NCI-H146 treated with DMSO at 0.1 percent for 48 hours (cell line): ENCODE measurements around the gene FARS2.

Source experiments
- DNase-seq: peaks from one replicate; lab custom pipeline; 2025; ENCODE audit not compliant: unreplicated experiment; lab: John Stamatoyannopoulos, UW

FARS2 gene

GRCh38 chr6:5710936-5711335, 449.6 kb downstream of the FARS2 start:
- no peak for DNase-seq

DNA sequence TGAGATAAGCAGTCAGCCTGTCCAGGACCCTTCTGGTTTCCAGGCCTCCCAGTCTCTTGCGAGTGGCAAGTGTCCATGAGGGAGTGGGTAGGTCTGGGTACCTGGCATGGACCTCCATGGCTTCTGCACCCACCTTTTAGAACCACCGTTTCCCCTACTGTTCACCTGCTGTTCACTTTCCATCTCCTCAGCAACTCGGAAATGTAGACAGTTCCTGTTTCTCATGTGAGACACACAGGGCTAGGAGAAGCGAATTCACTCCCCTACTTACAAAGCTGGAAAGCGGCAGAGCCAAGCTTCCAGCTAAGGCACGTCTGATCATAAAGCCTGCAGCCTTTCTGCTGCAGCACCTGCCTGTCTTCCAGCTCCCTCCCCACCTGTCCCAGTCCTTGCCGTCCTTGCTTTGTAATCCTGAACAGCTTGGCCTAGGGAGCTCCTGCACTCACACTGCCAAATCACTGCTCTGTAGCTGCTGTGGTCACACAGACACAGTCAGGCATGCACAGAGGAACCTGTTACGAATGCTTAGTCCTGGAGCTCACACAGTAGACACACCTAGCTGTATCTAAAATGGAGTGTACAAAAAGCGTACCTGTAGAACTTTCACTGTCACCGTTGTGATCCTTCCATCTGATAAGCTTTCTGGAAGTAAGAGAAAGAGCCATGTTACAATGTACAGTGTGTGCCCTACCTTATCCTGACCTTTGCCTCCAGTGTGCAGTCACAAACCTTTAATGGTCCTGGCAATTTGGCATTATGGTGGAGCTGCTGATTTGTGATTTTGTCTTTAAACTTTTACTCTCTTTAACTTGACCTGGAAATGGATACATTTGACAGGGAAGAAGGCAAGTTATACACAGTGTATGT, 451.3 kb downstream of the FARS2 start:
- no peak for DNase-seq

DNA sequence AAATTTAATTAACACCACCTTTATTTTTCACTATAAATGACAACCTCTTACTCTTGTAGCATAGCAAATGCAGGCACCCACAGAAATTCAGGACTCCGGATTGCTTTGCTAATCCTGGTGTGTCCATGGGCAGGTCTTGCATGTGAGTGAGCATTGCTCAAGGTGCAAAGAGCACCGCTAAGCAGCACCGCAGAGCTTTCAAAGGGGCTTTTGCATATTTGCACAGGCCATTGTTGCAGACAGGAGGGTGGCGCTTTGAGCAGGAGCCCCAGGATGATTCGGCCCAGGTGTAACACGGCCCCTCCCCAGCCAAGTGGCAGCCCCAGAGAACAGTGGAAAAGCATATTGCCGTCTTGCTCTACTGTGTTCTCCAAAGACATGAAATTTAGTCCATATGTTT, 452.2 kb downstream of the FARS2 start:
- DNase-seq, result peak; percentile 6

- no peak for DNase-seq
These were observed 457.1 kb downstream of the FARS2 start for GRCh38 chr6:5718231-5718947.

DNA sequence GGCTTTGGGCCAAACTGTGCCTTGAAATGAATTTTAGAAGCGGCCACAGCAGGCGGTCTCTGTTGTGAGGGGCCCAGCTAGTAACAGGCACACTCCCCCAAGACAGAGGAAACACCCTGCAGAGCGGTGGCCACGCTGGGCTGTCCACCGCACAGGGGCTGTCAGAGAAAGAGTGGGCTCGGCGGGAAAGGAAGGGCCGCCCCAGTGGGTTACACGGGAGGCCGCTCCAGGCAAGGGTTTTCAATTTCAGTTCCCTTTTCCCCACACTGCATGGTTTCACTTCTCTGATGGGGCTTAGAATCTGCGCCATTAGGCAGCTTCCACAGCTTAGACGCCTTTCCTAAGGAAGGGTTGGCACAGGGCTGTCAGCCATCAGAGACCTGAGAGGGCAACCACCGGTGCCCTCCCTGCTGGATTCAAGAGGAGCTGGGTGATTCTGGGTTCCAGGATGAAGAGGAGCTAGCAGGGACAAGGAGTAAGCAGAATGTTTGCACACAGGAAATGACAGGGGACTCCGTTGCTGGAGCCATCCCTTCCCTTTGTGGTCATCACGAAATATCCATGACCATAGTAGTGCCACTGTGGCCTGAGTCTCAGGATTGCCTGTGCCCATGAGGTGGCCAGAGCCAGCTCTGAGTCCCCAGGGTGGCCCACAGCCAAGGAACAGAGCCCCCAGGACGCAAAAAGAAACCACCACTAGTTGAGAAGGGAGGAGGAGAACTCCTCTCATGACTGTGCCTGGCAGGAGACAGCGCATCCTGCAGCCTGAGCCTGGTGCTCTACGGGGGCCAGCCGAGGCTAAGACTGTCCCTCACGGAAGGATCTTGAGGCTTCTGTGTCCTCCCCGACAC, 462.8 kb downstream of the FARS2 start:
- no peak for DNase-seq

- no peak for DNase-seq
These were observed 463.6 kb downstream of the FARS2 start for GRCh38 chr6:5724911-5725310.

DNA sequence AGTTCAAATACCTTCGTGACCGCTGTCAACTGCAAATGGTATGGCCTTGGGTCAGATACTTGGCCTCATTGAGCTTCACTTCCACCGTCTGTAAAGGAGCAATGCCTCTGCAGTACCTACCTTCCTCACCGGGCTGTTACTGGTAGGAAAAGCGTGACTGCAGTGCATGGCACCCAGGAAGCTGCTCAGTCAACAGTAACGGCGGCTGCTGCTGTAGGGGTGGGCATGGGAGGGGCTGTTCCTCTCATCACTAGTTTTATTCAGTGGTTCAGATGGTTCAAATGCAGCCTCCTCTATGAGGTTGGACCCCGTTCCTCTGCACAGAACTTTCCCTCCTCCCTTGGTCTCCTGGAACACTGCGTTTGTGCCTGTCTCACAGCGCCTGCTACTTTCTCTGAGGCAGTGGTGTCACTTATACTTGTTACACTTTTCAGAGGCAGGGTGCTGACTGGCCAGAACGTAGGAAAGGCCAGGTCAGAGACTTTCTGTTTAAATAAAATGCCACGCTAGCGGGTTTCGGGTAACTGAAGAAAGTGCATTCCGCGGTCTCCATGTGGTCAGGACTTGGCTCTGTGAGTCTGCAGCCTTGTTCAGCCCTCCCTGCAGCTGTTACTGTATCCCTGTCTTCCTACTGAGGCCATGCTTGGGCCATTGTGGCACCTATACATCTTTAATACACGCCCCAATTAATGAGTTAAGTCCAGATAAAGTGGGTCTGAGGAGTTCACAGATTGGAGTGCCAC, 465.8 kb downstream of the FARS2 start:
- no peak for DNase-seq

GRCh38 chr6:5728351-5729079, 467.2 kb downstream of the FARS2 start:
- DNase-seq, result no peak

- no peak for DNase-seq
These were observed 467.7 kb downstream of the FARS2 start for GRCh38 chr6:5729080-5729434.

DNA sequence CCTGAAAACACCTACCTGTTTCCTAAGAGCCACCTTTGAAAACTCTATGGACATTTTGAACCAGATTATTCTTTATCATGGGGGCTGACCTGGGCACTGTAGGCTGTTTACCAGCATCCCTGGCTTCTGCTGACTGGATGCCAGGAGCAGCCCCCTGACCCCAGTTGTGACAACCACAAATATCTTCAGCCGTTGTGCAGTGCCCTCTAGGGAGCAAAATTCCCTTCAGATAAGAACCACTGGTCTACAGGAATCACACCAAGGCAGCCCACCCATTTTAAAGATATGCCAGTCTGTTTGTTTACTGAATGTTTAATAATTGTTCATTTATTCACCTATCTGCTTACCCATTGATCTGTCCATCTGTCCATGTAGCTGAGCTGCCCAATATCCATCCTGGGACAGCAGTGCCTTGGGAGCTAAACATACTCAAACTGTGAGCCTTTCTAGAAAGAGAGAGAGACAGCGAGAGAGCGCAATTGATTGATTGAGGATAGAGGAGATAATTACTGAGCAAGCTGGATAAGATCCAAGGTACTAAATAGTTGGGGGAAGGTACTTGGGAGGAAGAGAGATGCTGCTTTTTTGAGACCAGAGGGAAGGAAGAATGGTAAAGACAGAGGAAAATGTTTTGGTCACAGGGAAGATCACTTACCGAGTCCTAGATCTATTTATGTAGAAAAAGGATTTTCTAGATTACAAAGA, 468.7 kb downstream of the FARS2 start:
- DNase-seq, result no peak

DNA sequence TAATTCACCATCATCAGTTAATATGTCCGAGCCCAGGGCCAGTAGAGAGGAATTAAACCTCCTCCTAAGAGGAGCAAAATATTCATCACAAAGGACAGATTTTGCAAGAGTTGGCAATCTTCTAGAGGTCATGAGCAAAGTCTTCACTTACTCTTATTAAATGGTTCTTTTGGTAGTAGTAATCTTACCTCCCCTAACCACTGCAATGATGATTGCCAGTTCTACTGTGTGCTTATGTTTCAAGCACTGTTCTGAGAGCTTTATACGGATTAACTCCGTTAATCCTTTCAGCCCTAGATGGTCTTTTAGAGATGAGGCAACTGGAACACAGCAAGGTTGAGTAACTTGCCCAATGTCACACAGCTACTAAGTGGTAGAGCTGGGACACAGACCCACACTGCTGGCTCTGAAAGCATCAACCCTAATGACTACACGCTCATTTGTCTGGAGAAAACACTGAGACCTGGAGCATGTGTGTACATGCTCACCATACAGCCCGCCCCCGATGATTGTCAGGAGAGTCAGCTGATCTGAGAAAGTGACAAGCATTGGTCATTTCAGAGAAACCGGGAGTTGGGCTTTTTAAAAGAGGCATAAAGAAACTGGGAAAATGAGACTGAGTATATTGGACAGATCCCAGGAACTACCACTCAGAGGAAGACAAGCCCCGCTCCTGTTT, 469.4 kb downstream of the FARS2 start:
- no peak for DNase-seq

DNA sequence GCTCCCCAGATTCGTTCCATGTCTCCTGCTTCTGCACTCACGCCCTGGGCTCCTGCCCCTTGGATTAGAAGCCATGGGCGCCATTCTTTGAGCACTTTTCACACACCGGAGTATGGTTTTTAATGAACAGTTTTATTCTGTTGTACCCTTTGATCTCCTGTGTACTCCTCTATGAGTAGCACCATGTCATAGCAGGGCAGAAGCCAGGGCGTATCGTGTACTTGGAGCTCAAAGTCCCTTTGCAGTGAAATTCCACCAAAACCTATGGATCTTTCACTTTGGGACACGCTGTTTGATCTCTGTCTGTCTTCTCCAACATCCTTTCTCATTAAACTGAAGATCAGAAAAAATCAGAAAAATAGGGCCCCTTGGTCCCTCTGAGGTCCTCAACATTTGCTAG, 470.1 kb downstream of the FARS2 start:
- no peak for DNase-seq

DNA sequence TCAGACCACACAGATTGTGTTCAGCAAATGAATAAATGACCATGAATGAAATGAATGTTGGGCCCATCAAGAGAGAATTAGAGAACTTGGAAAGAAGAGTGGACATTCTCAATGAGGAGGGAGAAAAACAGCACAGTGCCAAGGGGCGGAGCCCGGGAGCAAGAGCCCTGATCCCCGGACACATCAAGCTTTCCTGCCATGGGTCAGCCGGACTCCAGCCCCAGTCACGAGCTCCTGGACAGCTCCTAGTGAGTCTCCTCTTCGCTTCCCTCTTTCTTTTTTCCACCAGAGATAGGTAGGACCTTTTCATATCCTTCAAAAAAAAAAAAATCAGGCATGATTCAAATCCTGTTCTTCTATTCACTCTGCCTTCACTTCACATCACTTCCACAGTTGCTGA, 471.2 kb downstream of the FARS2 start:
- no peak for DNase-seq

DNA sequence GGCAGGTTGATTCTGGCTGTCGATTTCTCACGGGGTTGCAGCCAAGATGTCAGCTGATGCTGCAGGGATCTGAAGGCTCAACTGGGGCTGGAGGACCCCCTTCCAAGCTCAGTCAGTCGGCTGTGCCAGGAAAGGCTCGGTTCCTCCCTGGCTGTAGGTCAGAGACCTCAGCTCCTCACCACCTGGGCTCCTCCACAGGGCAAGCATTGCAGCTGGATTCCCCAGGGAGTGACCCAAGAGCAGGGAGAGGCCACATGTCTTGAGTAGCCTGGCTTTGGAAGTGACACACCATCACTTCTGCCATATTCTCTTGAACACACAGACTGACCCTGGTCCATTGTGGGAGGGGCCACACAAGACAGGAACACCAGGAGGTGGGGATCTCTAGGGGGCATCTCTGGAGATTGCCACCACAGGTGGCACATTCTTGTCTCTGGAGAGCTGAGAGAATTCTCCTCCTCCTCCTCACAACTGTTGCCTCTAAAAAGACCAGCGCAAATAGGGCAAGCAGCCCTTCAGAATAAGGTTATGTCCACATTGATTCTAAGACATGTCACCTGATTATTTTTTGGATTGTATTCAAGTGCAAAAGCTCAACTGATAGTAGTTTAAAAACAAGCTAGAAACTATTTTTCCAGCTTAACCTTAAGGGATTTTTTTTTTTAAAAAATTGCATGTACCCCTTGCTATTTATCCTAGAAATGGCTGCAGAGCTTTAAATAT, 474.9 kb downstream of the FARS2 start:
- DNase-seq, result no peak

DNA sequence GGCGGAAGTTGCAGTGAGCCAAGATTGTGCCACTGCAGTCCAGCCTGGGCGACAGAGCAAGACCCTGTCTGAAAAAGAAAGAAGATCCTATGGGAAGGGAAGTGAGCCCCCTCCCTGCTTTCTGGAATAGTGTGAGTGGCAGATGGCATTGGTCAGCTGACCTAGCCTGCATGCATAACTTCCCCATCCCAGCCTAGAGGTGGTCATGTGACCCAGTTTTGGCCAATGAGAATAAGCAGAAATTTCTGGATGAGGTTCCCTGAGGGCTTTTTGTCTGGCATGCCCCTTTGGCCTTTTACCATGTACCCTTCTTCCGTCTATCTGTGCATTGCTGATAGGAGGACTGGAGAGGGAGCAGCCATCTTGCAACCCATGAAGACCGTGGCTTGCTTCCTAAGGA, 476.1 kb downstream of the FARS2 start:
- no peak for DNase-seq

DNA sequence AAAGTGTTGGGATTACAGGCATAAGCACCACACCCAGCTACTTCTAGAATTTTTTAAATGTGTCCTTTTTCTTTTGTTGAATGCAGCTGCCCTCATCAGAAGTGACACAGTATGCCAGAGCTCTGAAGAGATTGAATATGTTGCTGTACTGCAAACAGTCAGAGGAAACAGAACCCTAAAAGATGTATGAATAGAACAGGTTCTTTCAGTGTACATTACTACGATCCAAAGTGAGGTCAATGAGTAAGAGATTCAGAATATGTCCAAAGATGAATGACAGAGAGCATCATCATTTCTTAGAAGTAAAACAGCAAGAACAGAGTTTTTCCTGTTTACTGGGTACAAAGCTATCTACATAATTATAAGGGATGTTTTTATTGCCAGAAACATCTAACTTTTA, 476.9 kb downstream of the FARS2 start:
- DNase-seq, result no peak

- DNase-seq, result no peak
These were observed 483.2 kb downstream of the FARS2 start for GRCh38 chr6:5744497-5744896.

DNA sequence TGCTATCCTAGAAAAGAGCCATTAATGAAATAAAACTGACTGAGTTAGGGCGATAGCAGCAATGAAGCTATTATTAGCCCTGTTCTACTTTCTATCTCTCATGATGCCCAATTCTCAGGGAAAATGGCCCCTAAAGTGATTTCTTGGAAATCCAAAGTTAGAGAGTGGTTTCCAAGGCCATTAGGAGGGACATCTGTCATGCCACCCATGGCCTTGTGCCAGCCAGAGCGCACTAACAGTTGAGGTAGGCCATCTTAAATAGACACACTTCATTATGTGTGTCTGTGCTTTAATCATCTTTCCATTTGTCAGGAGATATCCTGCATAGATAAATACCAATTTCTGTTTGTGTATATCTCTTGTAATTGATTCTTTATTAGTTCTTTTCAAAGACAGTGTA, 483.8 kb downstream of the FARS2 start:
- no peak for DNase-seq
